GM18499 (cell line): ENCODE results near the gene GFRA1.

Source experiments
- ATAC-seq: cut with Tn5 transposase; IDR thresholded peaks from one replicate; pipeline ENCODE4 v1.9.1; 2021; ENCODE audit warnings: moderate number of reproducible peaks; ENCODE audit not compliant: insufficient read depth, unreplicated experiment

Gene GFRA1

GRCh38 chr10:116271593-116272439, 1.2 kb downstream of the GFRA1 start:
- no peak for ATAC-seq

GRCh38 chr10:116270771-116271592, 2.0 kb downstream of the GFRA1 start:
- ATAC-seq = no peak

- ATAC-seq = no peak
Observed at GRCh38 chr10:116270126-116270770, 2.8 kb downstream of the GFRA1 start.

GRCh38 chr10:116269619-116270018, 3.4 kb downstream of the GFRA1 start:
- ATAC-seq = no peak

GRCh38 chr10:116268976-116269375, 4.0 kb downstream of the GFRA1 start:
- ATAC-seq = no peak

GRCh38 chr10:116265686-116266085, 7.3 kb downstream of the GFRA1 start:
- ATAC-seq = no peak

- no peak for ATAC-seq
Observed at GRCh38 chr10:116263870-116264655, 8.9 kb downstream of the GFRA1 start.

- ATAC-seq = no peak
Observed at GRCh38 chr10:116262678-116263077, 10.3 kb downstream of the GFRA1 start.

- ATAC-seq = no peak
Observed at GRCh38 chr10:116260599-116260998, 12.4 kb downstream of the GFRA1 start.

GRCh38 chr10:116259638-116260037, 13.4 kb downstream of the GFRA1 start:
- ATAC-seq = no peak

GRCh38 chr10:116257785-116258184, 15.2 kb downstream of the GFRA1 start:
- ATAC-seq = no peak

- no peak for ATAC-seq
Observed at GRCh38 chr10:116256752-116257259, 16.2 kb downstream of the GFRA1 start.

- ATAC-seq = no peak
Observed at GRCh38 chr10:116255886-116256751, 16.9 kb downstream of the GFRA1 start.

GRCh38 chr10:116254422-116255155, 18.4 kb downstream of the GFRA1 start:
- no peak for ATAC-seq

- ATAC-seq = no peak
Observed at GRCh38 chr10:116253716-116254115, 19.3 kb downstream of the GFRA1 start.

- no peak for ATAC-seq
Observed at GRCh38 chr10:116251602-116252395, 21.2 kb downstream of the GFRA1 start.

GRCh38 chr10:116247691-116248090, 25.3 kb downstream of the GFRA1 start:
- ATAC-seq = no peak

GRCh38 chr10:116246263-116246662, 26.7 kb downstream of the GFRA1 start:
- no peak for ATAC-seq
